Left renal pelvis (tissue), 4 donors: ENCODE measurements around the gene KIAA1755. TPM values are rescaled to one million over a fixed set of nuclear protein-coding genes. Genes with fewer than 3 reads are reported as not detected.

ENCODE experiments used
- DNase-seq, 4 donors: peaks; one replicate each; pipeline ENCODE4 v3.0.0-alpha.2; 2013; ENCODE audit warnings: low read depth in 4 of 4, low spot score in 3 of 4
- polyA plus RNA-seq, 4 donors: library from polyadenylated mRNA; unstranded; fragments of 120-200 nt; gene quantifications; one replicate each; pipeline ENCODE4 v1.2.1, GENCODE V29; 2013; ENCODE audit not compliant: insufficient read length in 4 of 4

KIAA1755 gene
- polyA plus RNA-seq, 4 donors, result 3.8 to 19.0 (median 4.5) TPM

DNA sequence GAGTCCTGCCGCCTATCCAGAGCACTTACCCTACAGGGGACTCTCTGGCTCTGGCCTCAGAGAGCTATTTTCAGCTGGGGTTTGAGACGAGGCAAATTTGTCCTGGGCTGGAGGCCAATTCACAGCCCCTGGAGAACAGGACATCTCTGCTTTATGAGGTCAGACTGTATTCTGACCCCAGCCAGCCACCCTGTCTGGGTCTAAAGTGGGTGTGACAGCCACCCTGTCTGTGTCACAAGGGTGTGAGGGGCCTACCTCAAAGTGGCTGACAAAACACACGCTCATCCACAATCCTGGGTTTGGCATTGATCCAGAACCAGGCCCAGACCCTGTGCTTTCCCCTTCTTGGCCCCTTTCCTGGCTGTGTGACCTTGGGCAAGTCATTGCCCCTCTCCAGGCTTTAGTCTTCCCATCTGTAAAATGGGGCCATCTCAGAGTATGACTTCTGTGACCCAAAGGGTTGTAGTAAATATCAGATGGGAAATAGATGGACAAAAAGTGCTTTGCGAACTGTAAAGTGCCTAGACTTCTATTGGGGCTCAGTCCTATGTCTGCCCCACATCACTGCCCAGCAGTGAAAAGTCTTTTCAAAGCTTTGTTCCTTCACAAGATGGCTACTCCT, 51.4 kb downstream of the KIAA1755 start:
- DNase-seq, result no peak

DNA sequence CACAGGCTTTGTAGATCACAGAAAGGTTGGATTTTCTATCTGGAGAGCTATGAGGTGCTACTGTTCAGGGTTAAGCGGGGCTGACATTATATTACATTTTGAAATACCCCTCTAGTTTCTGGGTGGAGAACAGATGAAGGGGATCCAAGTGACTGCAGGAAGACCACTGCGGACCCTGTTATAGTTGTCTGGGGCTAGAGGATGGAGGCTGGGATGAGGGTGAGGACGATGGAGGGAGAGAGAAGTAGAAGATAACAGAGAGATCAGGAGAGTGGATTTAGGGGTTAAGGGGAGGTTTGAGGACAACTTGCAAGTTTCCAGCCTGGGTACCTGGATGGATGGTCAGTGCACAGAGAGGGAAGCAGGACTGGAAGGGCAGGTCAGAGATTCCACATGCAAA, 52.0 kb downstream of the KIAA1755 start:
- DNase-seq, result no peak

DNA sequence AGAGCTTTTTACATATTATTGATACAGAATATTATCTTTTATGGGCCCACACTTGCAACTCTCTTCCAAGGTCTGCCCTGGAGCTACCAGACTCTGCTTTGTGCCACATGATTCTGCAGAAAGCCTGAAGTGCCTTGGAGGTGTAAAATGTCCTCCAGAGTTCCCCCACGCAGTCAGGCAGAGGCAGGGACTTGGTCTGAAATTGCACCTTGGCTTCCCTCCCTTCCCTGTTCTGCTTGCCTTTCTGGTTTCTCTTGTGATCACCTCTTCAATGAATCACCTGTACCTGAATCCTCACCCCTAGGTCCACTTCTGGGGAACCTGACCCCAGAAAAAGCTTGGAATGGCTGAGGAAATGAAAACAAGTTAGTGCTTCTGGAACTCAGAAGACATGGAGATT, 52.4 kb downstream of the KIAA1755 start:
- no peak for DNase-seq

DNA sequence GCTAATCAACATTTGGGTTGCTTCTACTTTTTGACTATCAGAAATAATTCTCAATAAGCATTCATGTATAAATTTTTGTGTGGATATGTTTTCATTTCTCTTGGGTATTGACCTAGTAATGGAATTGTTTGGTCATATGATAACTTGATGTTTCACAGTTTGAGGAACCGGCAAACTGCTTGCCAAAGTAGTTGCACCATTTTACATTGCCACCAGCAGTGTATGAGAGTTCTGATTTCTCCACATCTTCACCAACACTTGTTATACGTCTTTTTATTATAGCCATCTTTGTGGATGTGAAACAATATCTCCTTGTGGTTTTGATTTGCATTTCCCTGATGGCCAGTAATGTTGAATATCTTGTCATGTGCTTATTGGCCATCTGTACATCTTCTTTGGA, 52.9 kb downstream of the KIAA1755 start:
- no peak for DNase-seq

DNA sequence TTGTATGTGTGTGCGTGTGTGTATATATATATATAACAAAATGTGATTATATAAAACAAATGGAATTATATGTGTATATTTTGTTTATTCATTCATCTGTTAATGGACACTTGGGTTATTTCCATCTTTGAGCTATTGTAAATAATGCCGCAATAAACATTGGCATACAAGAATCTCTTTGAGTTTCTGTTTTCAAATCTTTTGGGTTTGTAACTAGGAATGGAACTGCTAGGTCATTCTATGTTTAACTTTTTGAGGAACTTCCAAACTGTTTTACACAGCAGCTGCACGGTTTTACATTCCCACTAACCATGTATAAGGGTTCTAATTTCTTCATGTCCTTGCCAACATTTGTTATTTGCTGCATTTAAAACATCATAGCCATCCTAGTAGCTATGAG, 55.5 kb downstream of the KIAA1755 start:
- DNase-seq, result no peak

DNA sequence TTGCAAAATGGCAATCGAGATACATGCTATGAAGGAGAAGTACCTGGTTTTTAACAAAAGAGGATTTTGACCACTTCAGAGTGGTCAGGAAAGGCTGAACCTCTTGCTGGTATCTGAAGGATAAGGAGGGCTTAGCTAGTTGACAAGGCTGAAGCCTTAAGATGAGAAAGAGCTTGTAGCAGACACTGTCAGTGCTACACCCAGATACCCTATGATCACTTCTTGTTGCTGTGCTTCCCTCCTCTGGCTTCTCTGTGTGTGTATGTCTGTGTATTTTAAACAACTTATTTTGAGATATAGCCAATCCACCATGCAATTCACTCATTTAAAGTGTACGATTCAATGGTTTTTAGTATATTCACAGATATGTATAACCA, 56.6 kb downstream of the KIAA1755 start:
- DNase-seq, result no peak

DNA sequence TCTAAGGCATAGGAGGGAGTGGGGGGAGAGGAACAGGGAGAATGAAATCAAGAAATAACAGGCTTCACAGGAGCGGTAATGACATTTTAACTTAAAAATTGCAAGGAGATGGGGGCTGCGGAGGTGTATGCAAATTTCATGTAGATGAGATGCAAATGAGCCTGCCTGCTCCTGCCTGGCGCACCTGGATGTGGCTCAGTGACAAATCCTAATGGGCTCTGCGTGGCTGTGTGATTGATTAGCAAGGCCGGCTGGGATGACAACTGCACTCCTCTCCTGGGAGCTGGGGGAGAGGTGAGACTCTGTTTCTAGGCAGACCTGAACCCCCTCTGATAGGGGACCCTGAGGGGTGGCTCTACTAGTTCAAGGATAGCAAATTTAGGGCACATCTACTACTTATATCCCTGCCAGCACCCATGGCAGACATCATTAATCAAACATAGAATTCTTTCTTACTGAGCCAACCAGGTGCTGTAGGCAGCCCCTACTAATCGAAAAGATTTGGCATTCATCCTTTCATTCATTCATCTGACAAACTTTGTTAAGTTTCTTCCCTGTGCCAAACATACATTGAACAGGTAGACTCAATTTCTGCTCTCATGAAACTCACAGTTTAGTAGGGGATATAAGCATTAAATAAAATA, 57.1 kb downstream of the KIAA1755 start:
- DNase-seq, result no peak

DNA sequence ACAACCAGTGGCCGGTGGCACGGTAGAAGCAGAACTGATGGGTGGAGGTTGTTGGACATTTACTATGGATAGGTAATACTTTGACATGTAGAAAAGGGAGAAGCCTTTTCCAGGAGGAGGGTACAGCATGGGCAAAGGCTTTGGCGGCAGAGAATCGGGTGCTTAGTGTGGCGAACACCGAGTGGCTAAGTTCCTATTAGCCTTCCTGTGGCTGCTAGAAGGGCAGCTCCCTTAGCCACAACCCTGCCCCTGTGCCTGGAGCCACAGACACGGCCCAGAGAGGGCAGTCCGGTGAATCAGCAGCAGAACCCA, 57.6 kb downstream of the KIAA1755 start:
- no peak for DNase-seq

DNA sequence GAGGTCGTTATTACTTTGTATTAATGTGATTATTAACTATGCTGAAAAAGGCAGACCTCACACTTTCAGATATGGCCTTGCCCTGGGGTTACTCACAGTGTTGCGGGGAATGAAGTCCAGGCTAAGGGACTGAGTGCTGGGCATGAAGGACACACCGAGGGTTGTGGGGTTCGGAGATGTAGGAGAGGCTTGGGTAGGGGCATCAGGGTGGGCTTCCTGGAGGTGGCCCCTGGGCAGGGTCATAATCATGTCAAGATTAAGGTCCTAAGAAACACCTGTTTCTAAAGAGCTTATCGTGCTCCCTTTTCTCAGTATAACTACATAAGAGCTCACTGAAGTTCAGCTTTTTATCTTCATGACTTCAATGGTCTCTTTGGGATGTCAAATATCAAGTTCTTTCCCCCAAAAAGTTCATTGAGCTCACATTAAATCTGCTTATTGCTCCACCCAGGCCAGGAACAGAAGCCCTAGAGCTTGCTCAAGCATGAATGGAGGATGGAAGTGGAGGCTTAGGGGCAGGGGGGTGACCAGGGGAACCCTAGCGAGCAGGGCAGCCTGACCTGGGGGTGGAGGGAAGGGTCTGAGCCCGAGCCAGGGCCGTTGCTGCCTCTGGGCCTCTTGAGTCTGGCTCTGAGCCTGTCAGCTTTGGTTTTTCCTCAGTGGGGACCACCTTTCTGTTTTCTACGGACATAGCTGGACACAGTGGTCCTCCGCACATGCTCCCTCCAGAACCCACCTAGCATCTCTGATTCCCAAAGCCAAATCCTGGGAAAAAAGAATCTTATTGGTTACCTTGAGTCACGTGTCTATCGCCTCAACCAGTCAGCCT, 58.2 kb downstream of the KIAA1755 start:
- no peak for DNase-seq

DNA sequence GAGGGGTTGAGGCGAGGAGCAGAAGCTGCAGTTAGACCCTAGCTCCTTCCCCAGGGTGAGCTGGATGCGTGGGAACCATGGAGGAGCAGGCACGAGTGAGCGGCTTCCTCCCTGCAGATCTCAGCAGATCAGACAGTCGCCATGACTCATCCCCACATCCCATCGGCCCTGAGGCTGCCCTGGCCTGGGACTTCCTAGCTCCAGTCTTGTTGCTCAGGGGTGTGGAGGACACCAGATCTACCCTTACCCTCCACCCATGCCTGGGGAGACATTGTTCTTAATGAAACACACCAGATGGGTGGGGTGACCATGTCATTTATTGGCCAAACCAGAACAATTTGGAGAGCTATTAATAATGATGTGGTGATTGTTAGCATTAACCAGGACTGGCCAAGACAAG, 59.2 kb downstream of the KIAA1755 start:
- no peak for DNase-seq

DNA sequence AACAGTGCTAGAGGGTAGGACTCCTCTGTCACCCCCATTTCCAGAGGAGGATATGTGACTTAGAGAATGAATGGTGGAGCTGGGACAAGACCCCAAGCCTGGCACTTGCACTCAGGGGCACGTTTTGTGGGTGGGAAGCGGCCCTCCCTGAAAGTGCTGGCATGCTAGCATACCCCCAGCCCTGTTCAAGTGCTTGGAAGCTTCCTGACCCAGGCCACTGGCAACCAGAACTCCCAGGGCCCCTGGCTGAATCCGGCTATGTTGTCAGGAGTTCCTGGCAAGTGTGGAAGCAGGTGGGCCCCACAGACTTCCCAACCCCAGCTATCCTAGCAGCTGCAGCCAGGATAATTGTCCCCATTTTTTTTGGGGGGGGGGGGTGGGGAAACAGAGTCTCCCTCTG, 59.9 kb downstream of the KIAA1755 start:
- DNase-seq, result no peak

DNA sequence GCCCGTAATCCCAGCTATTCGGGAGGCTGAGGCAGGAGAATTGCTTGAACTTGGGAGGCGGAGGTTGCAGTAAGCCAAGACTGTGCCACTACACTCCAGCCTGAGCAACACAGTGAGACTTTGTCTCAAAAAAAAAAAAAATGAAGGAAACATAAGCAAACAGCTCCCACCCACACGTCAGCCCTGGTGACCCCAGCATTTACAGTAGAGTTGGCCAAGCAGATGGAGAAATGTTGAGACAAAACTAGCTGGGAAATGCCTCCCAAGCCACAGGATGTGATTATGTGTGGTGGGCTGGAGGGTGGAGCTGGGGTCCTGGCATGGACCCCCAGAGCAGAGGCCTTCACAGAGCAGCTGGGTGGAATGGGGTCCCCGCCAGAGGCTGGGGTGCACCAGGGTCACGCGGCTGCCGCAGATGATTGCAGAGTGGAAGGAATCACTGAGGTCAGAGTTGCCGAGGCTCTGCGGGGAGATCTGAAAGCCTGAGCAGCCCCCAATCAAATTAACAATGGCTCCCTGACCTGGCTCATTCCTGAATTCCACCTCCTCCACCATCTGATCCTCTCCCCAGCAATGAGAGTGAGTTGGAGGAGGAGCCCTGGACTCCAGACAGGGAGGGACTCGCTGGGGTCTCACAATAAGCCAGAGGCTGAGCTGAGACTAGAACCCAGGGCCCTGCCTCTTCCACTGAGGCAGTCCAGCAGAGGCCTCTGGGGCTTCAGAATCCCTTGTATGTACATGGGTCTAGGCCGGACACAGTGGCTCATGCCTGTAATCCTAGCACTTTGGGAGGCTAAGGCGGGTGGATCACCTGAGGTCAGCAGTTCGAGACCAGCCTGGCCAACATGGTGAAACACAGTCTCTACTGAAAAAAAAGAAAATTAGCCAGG, 60.8 kb downstream of the KIAA1755 start:
- no peak for DNase-seq

DNA sequence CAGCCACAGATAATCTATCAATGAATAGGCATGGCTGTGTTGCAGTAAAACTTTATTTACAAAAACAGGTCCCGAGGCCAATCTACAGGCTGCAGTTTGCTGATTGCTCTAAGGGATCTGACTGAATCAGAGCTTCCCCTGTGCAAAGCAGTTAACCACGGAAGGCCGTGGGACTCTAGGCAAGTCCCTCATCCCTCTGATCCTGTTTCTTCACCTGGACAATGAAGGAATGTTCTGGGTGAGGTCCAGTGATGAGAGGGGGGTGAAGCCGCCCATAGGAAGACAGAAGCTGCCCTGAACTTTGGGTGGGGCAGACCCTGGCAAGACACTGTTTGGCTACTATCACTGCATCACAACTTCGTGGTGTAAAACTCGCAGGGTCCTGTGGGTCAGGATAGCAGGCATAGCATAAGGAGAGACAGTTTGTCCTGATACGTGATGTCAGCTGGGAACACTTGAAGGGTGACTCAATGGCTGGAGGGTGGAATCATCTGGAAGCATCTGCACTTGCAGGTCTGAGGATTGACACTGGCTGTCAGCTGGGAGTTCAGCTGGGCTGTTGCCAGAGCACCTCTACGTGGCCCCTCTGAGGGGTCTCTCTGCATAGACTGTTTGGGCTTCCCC, 62.2 kb downstream of the KIAA1755 start:
- no peak for DNase-seq

DNA sequence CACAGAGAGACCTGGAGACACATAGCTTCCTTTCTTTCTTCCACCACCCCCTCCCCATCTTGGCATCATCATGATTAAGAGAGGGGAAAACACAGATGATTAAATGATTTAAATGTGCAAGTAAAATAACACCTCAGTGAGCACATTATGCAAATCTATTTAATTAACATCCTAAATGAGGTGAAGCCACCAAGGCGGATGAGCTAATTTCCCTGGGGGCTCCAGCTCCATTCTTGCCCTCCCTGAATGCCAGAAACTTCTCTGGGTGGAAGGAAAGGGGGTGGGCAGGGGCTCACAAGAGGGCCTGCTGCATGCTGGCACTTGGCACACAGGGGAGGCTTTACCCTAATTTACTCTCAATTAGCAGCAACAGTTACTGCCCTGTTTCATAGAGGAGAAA, 62.9 kb downstream of the KIAA1755 start:
- no peak for DNase-seq

DNA sequence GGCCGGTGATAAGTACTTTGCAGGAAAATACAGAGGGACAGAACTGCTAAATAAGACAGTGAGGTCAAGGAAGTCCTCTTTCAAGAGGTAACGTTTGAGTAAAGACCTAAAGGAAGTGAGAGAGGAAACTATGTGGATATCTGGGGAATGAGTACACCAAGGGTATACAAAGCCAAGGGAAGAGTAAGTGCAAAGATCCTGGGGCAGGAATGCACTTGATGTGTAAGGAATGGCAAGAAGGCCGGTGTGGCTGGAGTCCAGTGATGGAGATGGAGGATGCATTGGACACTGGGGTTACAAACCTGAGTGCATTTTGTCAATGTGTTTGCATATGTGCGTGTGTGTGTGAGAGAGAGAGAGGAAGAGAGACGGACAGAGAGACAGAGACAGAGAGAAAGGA, 63.3 kb downstream of the KIAA1755 start:
- no peak for DNase-seq

DNA sequence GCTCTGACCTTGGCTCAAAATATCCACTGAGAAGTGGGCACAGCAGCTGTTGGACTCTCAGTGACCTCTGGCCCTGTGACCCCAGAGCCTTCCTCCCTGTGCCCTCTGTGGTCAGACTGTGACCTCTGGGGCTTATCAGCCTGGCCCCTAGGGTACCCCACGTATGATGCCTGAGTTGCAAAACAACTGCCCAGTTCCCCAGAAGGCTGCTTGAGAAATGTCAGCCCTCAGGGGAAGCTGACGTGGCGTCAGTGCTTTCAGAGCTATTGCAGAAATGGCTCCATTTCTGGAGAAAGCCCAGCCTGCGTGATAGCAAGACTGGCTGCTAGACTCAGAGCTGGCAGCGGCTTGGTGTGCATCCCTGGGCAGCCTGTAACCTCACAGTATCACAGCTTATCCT, 63.9 kb downstream of the KIAA1755 start:
- no peak for DNase-seq

DNA sequence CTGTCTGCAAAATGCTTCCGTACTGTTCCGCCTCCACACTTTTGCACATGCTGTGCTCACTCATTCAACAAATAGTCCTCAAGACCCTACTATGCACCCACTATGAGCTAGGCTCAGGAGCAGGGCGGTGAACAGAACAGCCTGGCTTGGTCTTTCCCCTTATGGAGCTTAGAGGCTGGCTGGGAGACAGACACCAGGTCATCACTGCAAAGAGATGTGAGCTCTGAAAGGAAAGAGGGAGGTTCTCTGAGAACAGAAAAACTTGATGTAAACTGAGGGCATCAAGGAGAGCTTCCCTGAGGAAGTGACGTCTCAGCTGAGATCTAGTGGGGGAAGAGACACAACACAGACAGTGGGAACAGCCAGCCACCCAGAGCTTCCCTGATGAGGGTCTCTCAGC, 64.5 kb downstream of the KIAA1755 start:
- DNase-seq, result no peak

DNA sequence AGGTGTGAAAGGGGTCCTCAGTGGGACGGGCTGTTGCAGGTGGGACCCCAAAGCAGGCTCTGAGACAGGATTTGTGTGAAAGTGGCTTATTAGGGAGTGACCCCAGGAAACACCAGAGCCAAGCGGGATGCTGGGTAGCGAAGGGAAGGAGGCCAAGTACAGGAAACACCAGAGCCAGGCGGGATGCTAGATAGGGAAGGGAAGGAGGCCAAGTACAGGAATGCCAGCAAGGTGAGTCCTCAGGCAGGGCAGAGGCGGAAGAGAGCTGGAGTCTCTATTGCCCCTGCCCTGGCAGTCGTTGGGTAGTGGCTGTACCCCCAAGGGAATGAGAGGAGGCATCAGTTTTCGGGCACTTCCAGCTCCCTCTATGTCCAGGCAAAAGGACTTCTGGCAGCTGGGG, 65.0 kb downstream of the KIAA1755 start:
- no peak for DNase-seq

DNA sequence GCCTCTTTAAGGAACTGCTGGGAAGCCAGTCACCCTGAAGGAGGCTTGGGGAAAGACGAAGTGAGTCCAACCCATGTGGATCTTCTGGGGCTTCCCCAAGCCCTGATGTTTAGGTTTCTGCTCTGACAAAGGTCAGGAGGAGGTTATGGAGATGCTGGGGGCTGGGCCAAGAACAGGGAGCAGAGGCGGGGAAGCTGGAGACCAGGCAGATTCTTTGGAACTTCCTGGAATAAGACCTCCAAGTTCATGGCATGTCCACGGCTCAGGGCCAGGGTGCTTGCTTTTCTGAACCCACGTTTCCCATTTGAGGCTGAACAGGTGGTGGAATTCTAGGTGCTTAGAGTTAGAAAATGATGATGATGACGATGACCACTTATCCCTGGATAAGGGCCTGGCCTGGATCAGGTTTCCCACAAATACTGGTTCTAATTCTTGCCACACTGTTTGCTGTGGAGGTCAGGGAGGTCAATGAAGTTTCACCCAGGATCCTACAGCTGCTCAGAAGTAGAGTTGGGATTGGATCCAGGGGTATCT, 65.5 kb downstream of the KIAA1755 start:
- DNase-seq, result no peak

DNA sequence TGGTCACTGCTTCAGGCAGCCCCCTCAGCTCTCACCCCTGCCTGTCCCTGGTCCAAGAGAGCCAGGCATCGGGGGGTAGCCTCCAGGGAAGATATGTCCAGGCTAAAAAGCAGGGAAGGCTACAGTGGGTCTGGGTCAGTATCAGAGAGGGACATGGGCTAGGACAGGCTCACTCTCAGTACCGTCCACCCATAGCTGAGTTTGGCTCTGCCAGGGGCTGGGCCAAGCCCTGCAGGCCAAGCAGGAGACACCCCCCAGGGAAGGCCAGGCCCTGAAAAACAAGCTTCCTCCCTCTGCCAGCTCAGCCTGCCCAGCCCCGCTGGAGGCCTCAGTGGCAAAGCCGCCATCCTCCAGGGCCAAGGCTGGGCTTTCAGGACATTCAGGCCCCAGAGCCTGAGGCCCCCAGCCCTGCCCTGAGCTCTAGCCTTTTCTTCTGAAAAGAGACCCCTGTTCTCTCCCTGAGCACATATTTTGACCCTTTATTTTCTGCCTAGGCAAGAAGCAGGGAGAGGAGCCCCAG, 66.9 kb downstream of the KIAA1755 start:
- no peak for DNase-seq
